K562 (cell line): ENCODE data around the gene SCN1B. TPM values are rescaled to one million over a fixed set of nuclear protein-coding genes. Genes with fewer than 3 reads are reported as not detected.

Experiments used
- ATAC-seq: fragments of 200-7000 bp; cut with Tn5 transposase; 3 replicates; pipeline ENCODE4 v1.9.1; 2020; ENCODE audit warnings: moderate library complexity
- BruUV-seq: library from RNA; stranded (reverse); fragments of 400-500 nt; replicated peaks from 2 replicates; lab custom pipeline; 2021; lab: Mats Ljungman, UMichigan
- CTCF ChIA-PET: fragments of 300-600 bp; formaldehyde crosslinking; extraction: SDS; loops from one replicate; lab custom pipeline; 2021; ENCODE audit warnings: low intra/inter-chr PET ratio; lab: Yijun Ruan, JAX
- POLR2A ChIA-PET: fragments of 300-600, 350-650 bp; sonication (Branson Sonifier 250); formaldehyde crosslinking; extraction: SDS; loops from one replicate; lab custom pipeline; 2021; ENCODE audit warnings: antibody characterized with exemption, inconsistent platforms; lab: Yijun Ruan, JAX
- DNase-seq, 4 experiments: peaks; one replicate each; pipeline versions ENCODE4 v3.0.0 to v3.0.0-alpha.2; 2011 to 2018; ENCODE audit warnings: low spot score in 3 of 4, mixed read lengths in 3 of 4; ENCODE audit errors: extremely low read depth in 1 of 4
- FAIRE-seq: peaks from 2 replicates; lab custom pipeline; 2011; peaks lifted over from hg19 to GRCh38; lab: Jason Lieb, UNC
- H2AFZ ChIP-seq: 2 replicates; pipeline ENCODE4 v1.6.0; 2011; ENCODE audit warnings: low read depth, low read length, control low read depth, inconsistent platforms
- H3K27ac ChIP-seq: fragments of 200-600 bp; 3 replicates; pipeline ENCODE4 v1.8.0; 2011; ENCODE audit warnings: low read depth, mild to moderate bottlenecking, control low read depth, inconsistent platforms, low read length, moderate library complexity, mixed read lengths; ENCODE audit errors: extremely low read depth
- H3K27me3 ChIP-seq, 2 experiments: fragments of 300-600 bp in 1 of 2; 2 replicates in 1 of 2; 3 replicates in 1 of 2; pipeline versions ENCODE4 v1.6.0 to v1.8.0; 2011; ENCODE audit warnings: inconsistent platforms in 2 of 2, low read length in 2 of 2, mild to moderate bottlenecking in 1 of 2, mixed read lengths in 1 of 2, moderate library complexity in 1 of 2; ENCODE audit not compliant: control insufficient read depth in 2 of 2, insufficient read depth in 2 of 2
- H3K36me3 ChIP-seq: fragments of 300-600 bp; 3 replicates; pipeline ENCODE4 v1.8.0; 2011; ENCODE audit warnings: mild to moderate bottlenecking, low read length, inconsistent platforms; ENCODE audit not compliant: control insufficient read depth, insufficient read depth
- H3K4me1 ChIP-seq, 2 experiments: fragments of 200-600 bp in 1 of 2; replicated peaks in 1 of 2; 2 replicates in 1 of 2; 3 replicates in 1 of 2; pipeline versions ENCODE4 v1.5.1 to v1.8.0; 2011; ENCODE audit warnings: inconsistent platforms in 2 of 2, low read length in 2 of 2, mild to moderate bottlenecking in 1 of 2, mixed read lengths in 1 of 2, moderate library complexity in 1 of 2; ENCODE audit not compliant: control insufficient read depth in 2 of 2, insufficient read depth in 2 of 2
- H3K4me2 ChIP-seq: 2 replicates; pipeline ENCODE4 v1.6.1; 2011; ENCODE audit warnings: low read length, control low read depth, inconsistent platforms, mixed read lengths; ENCODE audit not compliant: insufficient read depth
- H3K4me3 ChIP-seq: fragments of 200-600 bp; sonication (generic), shearing (Covaris generic); 2 replicates; pipeline ENCODE4 v1.5.1; 2016; ENCODE audit warnings: control low read depth, inconsistent platforms
- H3K79me2 ChIP-seq: fragments of 200-600 bp; 3 replicates; pipeline ENCODE4 v1.8.0; 2011; ENCODE audit warnings: low read length, inconsistent platforms; ENCODE audit not compliant: control insufficient read depth, insufficient read depth
- H3K9ac ChIP-seq, 2 experiments: 2 replicates each; pipeline versions ENCODE4 v1.6.0 to v1.6.1; 2011; ENCODE audit warnings: low read depth in 2 of 2, low read length in 2 of 2, control low read depth in 1 of 2, inconsistent platforms in 1 of 2, mild to moderate bottlenecking in 1 of 2, mixed read lengths in 1 of 2; ENCODE audit not compliant: insufficient read depth in 1 of 2
- H3K9me1 ChIP-seq: one replicate; pipeline ENCODE4 v1.6.0; 2011; ENCODE audit warnings: inconsistent platforms, mild to moderate bottlenecking, low read length, moderate library complexity; ENCODE audit not compliant: control insufficient read depth, insufficient read depth
- H3K9me3 ChIP-seq: replicated peaks from 2 replicates; pipeline ENCODE4 v1.5.1; 2011; ENCODE audit warnings: low read depth, low read length, inconsistent platforms; ENCODE audit not compliant: control insufficient read depth, insufficient read depth
- H4K20me1 ChIP-seq: replicated peaks from 2 replicates; pipeline ENCODE4 v1.6.1; 2011; ENCODE audit warnings: low read length, inconsistent platforms, mixed read lengths; ENCODE audit not compliant: control insufficient read depth, insufficient read depth
- LCOR ChIP-seq: sonication (generic); formaldehyde crosslinking; IDR thresholded peaks from 2 replicates; pipeline ENCODE4 v1.8.0; 2022; ENCODE audit warnings: mild to moderate bottlenecking, missing genetic modification reagents
- RNF219 ChIP-seq: fragments of 250-450 bp; sonication (Bioruptor Pico); IDR thresholded peaks from 2 replicates; pipeline ENCODE4 v1.5.0; 2022; ENCODE audit warnings: mild to moderate bottlenecking
- ZC3H4 ChIP-seq: sonication (generic); formaldehyde crosslinking; IDR thresholded peaks from 2 replicates; pipeline ENCODE4 v1.9.0; 2021; ENCODE audit warnings: missing genetic modification reagents, borderline replicate concordance
- WGBS: fragments of 100-300 bp; shearing (Covaris generic); methylation state at CpG from one replicate; pipeline ENCODE4 v1.1.6; 2016; ENCODE audit warnings: low coverage, mixed read lengths; ENCODE audit not compliant: insufficient coverage; ENCODE audit errors: missing lambda C conversion rate; 5-methylcytosine and 5-hydroxymethylcytosine counted together
- in situ Hi-C: fragments of 300-500 bp; cut with MboI; formaldehyde crosslinking; loops from 4 replicates; pipeline ENCODE4 v1.15.0; 2018; ENCODE audit warnings: inconsistent platforms, mixed read lengths
- intact Hi-C: fragments of 100-400 bp; cut with micrococcal nuclease; formaldehyde crosslinking; loops from 2 replicates; pipeline ENCODE4 v1.14.2; 2022
- polyA plus RNA-seq, 8 experiments: library from polyadenylated mRNA; depleted of rRNA in 4 of 8; stranded (reverse) in 5 of 8; unstranded in 3 of 8; fragments of >200 nt; fragmentation: Nextera tagmentation in 2 of 8; fragmentation: Illumina TruSeq in 1 of 8; extraction: Ambion mirVana in 2 of 8; extraction: Trizol in 1 of 8; gene quantifications; 2 replicates each; pipeline versions ENCODE4 v1.2.1 to v1.2.3, GENCODE V29; 2011 to 2014; ENCODE audit warnings: inconsistent platforms in 1 of 8, missing spikeins in 1 of 8
- total RNA-seq, 7 experiments: library from RNA; depleted of rRNA in 6 of 7; stranded (reverse); fragments of >200 nt in 6 of 7; fragmentation: Illumina TruSeq in 2 of 7; extraction: Trizol in 2 of 7; gene quantifications; 2 replicates each; pipeline versions ENCODE4 v1.2.1 to v1.2.3, GENCODE V29; 2011 to 2021; ENCODE audit warnings: low replicate concordance in 1 of 7
- TF ChIP-seq, protein P1 (sequence below): fragments of 200-800 bp; sonication (Bioruptor generic); IDR thresholded peaks from 2 replicates; pipeline ENCODE4 v1.6.1; 2017; ENCODE audit warnings: missing genetic modification characterization, missing compliant biosample characterization
- TF ChIP-seq, protein P2 (sequence below): sonication (generic); formaldehyde crosslinking; IDR thresholded peaks from 2 replicates; pipeline ENCODE4 v1.8.0; 2022; ENCODE audit warnings: mild to moderate bottlenecking, low read depth, missing genetic modification reagents

SCN1B gene
- total and polyA plus RNA-seq, 9 of the 15 experiments (the other 6 are each of a cell fraction or from before 2014, with no cell fraction given), result 0.03 to 2.5 (median 0.91) TPM

DNA sequence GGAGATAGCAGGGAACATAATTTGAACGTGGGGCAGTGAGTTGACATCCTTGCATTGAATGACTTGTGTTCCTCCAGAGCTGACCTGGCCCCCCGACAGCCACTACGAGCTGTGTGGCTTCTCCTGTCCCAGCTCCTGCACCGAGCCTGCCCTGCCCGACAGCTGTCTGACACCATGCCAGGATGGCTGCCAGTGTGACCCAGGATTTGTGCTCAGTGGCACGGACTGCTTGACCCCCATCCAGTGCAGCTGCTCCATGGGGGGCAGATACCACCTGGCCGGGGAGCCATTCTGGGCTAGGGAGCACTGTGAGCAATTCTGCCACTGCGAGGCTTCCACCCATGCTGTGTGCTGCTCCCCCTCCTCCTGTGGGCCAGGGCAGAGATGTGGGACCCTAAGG is 56.2 kb downstream of the SCN1B start:
- FAIRE-seq, result no peak
- no TSS peak for BruUV-seq

More for the DNA sequence above, 56.2 kb downstream of the SCN1B start:
- no peak for ATAC-seq
- DNase-seq, result no peak
- Histone ChIP-seq H3K4me1 (peaks cover 3 to 24% of the 10 kb centered on the region in 2 experiments; a peak in 3 of 5 replicates), H3K9me3 (no peaks in the 10 kb centered on the region), H3K79me2 (no peaks in the 10 kb centered on the region), H3K4me3 (no peak overlapping the region), H3K27ac (no peak overlapping the region), H4K20me1 (no peaks in the 10 kb centered on the region), H2AFZ (peak overlapping the region; percentile 14; the same call in 1 of the 2 replicates), H3K9ac (no peak overlapping the region), H3K4me2 (no peak overlapping the region), H3K36me3 (no peaks in the 10 kb centered on the region), H3K27me3 (peaks cover 0 to 4% of the 10 kb centered on the region in 2 experiments; a peak in 1 of 5 replicates), H3K9me1 (no peaks in the 10 kb centered on the region)
- intact Hi-C loops (no loop called here), in situ Hi-C loops (no loop called here)
- TF ChIP-seq, protein P1, sequence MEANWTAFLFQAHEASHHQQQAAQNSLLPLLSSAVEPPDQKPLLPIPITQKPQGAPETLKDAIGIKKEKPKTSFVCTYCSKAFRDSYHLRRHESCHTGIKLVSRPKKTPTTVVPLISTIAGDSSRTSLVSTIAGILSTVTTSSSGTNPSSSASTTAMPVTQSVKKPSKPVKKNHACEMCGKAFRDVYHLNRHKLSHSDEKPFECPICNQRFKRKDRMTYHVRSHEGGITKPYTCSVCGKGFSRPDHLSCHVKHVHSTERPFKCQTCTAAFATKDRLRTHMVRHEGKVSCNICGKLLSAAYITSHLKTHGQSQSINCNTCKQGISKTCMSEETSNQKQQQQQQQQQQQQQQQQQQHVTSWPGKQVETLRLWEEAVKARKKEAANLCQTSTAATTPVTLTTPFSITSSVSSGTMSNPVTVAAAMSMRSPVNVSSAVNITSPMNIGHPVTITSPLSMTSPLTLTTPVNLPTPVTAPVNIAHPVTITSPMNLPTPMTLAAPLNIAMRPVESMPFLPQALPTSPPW (CRISPR knock-in tag), result no peak
- no peak for TF ChIP-seq ZC3H4
- no peak for TF ChIP-seq LCOR (CRISPR knock-in tag)
- TF ChIP-seq RNF219 (CRISPR knock-in tag), result no peak
- TF ChIP-seq, protein P2, sequence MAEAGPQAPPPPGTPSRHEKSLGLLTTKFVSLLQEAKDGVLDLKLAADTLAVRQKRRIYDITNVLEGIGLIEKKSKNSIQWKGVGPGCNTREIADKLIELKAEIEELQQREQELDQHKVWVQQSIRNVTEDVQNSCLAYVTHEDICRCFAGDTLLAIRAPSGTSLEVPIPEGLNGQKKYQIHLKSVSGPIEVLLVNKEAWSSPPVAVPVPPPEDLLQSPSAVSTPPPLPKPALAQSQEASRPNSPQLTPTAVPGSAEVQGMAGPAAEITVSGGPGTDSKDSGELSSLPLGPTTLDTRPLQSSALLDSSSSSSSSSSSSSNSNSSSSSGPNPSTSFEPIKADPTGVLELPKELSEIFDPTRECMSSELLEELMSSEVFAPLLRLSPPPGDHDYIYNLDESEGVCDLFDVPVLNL (CRISPR knock-in tag), result no peak
- POLR2A ChIA-PET, result interaction anchor here (1.0 to 1.4 kb wide), 3 partner anchors 12 to 231 kb away, joined by 3 to 5 read pairs (median 3); no protein-coding TSS in a partner anchor
- CTCF ChIA-PET, result no interaction called here
- WGBS, result 32% methylated on average over 8 of the region's 8 CpGs
